AG09319 (cell line): ENCODE data around the gene TCF4.

Experiments
- DNase-seq: peaks from one replicate; pipeline ENCODE4 v3.0.0-alpha.2; 2010; ENCODE audit warnings: low read depth; ENCODE audit errors: extremely low read depth
- TF ChIP-seq, protein P1 (sequence below): IDR thresholded peaks from 2 replicates; pipeline ENCODE4 v1.5.1; 2011; ENCODE audit warnings: low read depth, mild to moderate bottlenecking, inconsistent platforms, low read length, moderate library complexity

TCF4 gene

GRCh38 chr18:55351980-55352714 is 235.8 kb downstream of the TCF4 start:
- TF ChIP-seq, protein P1, sequence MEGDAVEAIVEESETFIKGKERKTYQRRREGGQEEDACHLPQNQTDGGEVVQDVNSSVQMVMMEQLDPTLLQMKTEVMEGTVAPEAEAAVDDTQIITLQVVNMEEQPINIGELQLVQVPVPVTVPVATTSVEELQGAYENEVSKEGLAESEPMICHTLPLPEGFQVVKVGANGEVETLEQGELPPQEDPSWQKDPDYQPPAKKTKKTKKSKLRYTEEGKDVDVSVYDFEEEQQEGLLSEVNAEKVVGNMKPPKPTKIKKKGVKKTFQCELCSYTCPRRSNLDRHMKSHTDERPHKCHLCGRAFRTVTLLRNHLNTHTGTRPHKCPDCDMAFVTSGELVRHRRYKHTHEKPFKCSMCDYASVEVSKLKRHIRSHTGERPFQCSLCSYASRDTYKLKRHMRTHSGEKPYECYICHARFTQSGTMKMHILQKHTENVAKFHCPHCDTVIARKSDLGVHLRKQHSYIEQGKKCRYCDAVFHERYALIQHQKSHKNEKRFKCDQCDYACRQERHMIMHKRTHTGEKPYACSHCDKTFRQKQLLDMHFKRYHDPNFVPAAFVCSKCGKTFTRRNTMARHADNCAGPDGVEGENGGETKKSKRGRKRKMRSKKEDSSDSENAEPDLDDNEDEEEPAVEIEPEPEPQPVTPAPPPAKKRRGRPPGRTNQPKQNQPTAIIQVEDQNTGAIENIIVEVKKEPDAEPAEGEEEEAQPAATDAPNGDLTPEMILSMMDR = no peak
- DNase-seq = no peak

DNA sequence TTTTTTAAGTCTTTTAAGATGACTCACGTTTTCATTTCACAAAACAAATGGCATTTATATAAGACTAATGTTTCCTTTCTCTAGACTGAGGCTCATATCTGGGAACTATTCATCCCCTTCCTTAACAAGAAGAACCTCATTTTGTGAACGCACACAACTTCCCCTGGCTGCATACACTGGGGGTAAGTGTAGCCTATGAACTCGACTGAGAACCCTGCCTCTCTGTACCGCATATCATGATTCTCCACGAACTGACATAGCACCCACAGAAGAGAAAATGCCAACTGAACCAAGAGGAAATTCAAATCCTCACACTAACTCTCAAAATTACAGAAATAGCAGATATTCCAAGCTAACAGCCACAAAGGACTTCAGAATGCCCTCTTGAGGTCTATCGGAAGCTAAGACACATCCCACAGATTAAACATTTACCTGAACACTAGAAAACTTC is 236.7 kb downstream of the TCF4 start:
- no peak for DNase-seq
- TF ChIP-seq, protein P1 = no peak

- DNase-seq = no peak
- TF ChIP-seq, protein P1 = no peak
Observed at GRCh38 chr18:55349685-55350084, 238.3 kb downstream of the TCF4 start.

GRCh38 chr18:55346961-55347740 is 240.8 kb downstream of the TCF4 start:
- TF ChIP-seq, protein P1 = no peak
- DNase-seq = no peak

DNA sequence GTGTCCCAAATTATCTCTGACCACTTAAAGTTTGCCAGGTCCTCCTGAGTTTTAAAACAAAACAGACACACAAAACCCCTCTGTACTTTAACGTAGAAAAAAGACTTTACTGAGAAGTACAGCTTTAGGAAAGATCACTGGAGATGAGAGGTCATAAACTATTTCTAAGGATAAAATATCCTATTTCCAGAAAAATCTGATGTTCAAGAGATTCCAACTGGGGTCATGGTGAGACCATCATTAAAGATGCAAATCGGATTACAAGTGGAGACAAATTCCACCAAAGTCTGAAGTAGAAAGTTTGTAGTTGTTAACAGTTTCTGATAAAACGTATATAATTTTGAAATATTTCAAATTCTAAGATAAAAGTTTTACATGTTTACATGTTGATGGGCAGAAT is 241.6 kb downstream of the TCF4 start:
- no peak for DNase-seq
- TF ChIP-seq, protein P1 = no peak

- TF ChIP-seq, protein P1 = no peak
- DNase-seq = no peak
Observed at GRCh38 chr18:55345103-55345950, 242.7 kb downstream of the TCF4 start.
